Measurements from ENCODE around the gene SLAMF9.

The SLAMF9 gene

GRCh38 chr1:159931101-159931794 lies 22.8 kb downstream of the SLAMF9 start:
- Histone ChIP-seq H3K27ac (no peak overlapping the region), H3K4me3 (no peak overlapping the region)
- DNase-seq (ENCODE audit: low spot score): no peak
- TF ChIP-seq, protein P1, sequence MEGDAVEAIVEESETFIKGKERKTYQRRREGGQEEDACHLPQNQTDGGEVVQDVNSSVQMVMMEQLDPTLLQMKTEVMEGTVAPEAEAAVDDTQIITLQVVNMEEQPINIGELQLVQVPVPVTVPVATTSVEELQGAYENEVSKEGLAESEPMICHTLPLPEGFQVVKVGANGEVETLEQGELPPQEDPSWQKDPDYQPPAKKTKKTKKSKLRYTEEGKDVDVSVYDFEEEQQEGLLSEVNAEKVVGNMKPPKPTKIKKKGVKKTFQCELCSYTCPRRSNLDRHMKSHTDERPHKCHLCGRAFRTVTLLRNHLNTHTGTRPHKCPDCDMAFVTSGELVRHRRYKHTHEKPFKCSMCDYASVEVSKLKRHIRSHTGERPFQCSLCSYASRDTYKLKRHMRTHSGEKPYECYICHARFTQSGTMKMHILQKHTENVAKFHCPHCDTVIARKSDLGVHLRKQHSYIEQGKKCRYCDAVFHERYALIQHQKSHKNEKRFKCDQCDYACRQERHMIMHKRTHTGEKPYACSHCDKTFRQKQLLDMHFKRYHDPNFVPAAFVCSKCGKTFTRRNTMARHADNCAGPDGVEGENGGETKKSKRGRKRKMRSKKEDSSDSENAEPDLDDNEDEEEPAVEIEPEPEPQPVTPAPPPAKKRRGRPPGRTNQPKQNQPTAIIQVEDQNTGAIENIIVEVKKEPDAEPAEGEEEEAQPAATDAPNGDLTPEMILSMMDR (IDR thresholded peaks at IDR 0.05): no peak

DNA sequence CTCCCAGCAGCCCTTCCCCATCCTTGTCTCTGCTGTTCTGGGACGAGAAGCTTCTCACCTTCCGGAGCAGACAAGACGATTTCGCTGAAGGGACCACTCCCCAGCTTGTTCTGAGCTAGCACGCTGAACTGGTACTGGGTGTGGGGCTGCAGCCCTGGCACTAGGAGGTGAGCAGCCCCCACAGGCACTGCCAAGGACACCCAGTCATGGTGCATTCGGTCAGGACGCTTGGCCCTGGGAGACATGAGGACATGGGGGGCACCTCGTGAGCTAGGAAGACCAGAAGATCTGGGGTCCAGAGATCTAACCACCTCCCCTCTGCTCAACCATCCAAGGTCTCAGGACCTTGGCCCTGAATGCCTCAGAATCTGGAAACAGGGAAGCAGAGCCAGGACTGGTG lies 23.4 kb downstream of the SLAMF9 start:
- TF ChIP-seq, protein P1 (IDR thresholded peaks at IDR 0.05): no peak
- no peak for DNase-seq (ENCODE audit: low spot score)
- Histone ChIP-seq H3K4me3 (no peak overlapping the region), H3K27ac (no peak overlapping the region)

DNA sequence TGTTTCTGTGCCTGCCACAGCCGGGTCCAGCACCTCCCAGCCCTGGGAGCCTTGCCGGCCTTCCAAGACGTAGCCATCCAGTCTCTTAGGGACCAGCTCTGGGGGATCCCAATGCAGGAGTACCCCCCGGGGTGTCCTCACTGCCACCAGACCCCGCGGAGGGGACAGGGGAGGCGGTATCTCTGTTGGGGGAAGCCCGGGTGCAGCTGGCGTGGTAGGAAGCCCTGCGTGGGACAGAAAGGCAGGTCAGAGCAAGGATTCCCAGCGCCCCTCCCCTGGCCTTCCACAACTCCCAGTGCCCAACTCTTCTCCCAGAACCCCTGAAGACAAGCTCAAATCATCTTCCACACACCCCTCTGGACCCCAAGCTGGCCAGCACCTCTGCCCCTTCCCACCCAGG lies 23.8 kb downstream of the SLAMF9 start:
- TF ChIP-seq, protein P1 (IDR thresholded peaks at IDR 0.05): no peak
- Histone ChIP-seq H3K4me3 (no peak overlapping the region), H3K27ac (no peak overlapping the region)
- DNase-seq (ENCODE audit: low spot score): no peak

DNA sequence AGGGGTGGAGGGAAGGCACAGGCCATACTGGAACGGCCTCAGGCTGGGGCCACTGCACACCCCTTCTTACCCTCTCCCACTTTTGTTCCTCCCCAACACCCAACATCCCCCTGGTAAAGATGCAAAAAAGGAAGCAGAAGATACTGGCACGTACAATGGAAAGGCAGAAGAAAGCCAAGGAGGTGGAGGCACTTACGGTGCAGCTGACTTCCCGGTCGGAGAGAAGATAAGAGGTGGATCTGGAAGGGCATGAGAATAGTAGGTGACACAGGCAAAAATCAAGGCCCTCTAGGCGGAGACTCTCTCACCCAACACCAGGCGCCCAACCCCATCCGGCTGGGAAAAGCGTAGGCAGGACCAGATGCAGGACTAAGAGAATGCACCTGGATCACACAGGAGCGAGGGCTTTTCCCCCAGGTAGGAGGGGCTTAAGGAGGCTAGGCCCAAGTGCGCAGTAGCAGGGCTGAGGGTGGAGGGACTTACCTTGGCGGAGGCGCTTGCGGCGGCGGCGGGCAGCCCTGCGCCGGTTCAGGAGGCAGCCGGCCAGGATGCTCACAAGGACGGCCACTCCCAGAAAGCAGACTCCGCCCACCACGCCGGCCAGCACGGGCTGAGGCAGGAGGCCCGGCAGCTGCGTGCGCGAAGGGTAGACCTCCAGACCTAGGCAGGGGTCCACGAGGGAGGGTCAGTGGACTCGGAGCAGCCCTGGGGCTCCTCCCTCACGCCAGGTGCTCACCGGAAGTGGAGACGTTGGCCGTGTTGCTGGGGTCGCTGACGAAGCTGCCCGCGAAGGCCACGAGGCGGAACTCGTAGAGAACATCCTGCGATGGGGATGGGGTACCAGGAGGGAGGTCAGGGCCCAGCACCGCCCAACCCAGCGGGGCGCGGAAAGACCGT lies 24.6 kb downstream of the SLAMF9 start:
- no peak for DNase-seq (ENCODE audit: low spot score)
- TF ChIP-seq, protein P1 (IDR thresholded peaks at IDR 0.05): no peak
- Histone ChIP-seq H3K4me3 (no peak overlapping the region), H3K27ac (no peak overlapping the region)

- DNase-seq (ENCODE audit: low spot score): no peak
- TF ChIP-seq, protein P1 (IDR thresholded peaks at IDR 0.05): no peak
- no peak overlapping the region for H3K27ac ChIP-seq
- H3K4me3 ChIP-seq: no peak overlapping the region
Measured at GRCh38 chr1:159928491-159929050, 25.5 kb downstream of the SLAMF9 start.

DNA sequence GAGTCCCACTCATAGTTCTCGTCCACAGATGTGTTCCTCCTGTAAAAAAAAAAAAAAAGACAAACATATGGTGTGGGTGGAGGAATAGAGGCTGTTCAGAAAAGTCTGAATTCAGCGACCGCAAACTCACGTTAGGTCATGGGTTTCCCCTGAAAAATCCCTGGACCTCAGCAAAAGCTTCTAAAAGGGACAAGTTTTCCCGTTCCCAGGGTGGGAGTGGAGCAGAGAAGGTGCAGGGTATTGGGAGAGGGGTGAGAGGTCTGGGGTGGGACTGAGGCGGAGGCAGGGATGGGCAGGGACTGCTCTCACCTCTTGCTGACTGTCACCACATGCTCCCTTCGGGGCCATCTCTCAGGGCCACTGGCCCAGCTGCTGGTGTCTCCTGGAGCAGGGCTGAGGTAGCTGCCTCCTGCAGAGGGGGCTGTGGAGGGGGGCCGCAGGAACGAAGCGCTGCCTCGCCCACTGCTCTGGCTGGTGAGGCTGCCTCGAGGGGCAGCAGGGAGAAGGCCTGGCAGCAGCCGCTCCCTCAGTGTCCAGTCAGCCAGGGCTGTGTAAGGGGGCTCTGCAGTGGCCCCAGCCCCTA lies 26.1 kb downstream of the SLAMF9 start:
- TF ChIP-seq, protein P1 (IDR thresholded peaks at IDR 0.05): no peak

More for the DNA sequence above, 26.1 kb downstream of the SLAMF9 start:
- H3K4me3 ChIP-seq: no peak overlapping the region
- DNase-seq (ENCODE audit: low spot score): no peak
- H3K27ac ChIP-seq: no peak overlapping the region

Measured in coronary artery (tissue), 2 donors.